Pulmonary artery endothelial cell (primary cell): ENCODE results near the gene CDCA4. TPM values are rescaled to one million over a fixed set of nuclear protein-coding genes. Genes with fewer than 3 reads are reported as not detected.

Source experiments
- DNase-seq: peaks from one replicate; pipeline ENCODE4 v3.0.0-alpha.2; 2011; ENCODE audit warnings: low read depth, low spot score
- total RNA-seq: library from RNA; depleted of rRNA; stranded (reverse); fragments of >200 nt; gene quantifications from 2 replicates; pipeline ENCODE4 v1.2.3, GENCODE V29; 2014

The CDCA4 gene
- total RNA-seq, 1 donor from 2014 or later, result 50.5 TPM

DNA sequence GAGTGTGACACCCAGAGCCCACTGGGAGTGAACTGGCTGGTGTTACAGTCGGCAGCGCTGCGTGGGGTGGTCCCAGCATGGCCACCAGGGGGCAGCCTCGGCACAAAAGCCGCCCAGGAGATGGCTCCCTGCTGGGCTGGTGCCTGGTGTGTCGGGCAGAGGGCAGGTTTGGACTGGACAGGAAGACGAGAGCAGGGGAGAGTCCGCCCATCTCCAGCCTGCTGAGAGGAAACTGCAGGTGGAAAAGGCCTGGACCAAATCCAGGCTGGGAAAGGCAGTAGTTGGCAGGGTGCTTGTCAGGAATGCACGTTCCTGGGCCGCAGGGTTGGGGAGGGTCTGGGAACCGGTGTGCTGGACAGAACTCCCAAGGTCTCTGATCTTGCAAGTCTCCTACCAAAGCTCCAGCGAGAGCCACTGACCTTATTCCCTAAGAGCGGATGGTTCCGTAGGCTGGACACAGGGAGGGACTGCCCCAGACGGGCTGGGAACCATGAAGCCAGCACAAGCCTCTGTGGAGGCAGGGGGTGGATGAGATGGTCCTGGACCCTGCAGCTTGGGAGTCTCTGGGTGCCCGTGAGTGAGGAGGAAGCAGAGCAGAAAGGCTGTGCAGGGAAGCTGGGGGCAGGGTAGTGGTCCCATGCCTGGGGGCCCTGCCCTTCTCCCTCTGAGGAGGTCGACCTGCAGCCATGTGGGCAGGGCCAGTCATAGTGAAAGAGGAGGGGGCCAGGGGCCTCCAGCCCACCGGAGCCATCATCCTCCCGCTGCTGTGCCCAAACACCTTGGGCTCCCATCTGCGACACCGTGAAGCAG lies 44.5 kb downstream of the CDCA4 start:
- no peak for DNase-seq

DNA sequence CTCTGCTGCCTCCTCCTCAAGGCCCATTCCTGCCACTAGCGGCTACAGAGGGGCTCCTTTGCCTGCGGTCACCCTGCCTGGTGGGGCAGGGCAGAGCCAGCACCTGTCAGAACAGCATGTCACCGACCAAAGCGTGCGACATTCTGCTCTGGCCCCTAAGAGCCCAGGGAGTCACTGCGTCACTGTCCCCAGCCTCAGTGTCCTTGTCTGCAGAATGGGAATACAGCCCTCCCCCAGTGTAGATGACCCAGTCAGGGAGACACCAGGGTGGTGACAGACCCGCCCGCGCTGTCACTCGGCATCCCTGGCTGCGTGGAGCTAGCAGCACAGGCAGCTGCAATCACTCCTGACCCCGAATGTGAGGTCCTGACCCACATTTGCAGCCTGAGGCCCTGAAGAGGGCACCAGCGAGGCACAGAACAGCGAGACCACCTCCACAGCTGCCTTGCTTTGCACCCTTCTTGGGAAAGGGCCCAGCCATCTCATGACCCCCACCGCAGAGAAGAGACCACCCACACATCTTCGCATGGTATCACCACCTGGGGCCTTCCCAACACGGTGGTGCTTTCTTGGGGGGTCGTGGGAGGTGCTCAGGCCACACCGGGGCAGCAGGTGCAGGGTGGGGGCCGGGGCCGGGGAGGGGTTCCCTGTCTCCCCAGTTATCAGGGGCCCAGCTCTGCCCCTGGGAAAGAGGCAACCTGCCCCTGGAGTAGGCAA lies 45.2 kb downstream of the CDCA4 start:
- no peak for DNase-seq

DNA sequence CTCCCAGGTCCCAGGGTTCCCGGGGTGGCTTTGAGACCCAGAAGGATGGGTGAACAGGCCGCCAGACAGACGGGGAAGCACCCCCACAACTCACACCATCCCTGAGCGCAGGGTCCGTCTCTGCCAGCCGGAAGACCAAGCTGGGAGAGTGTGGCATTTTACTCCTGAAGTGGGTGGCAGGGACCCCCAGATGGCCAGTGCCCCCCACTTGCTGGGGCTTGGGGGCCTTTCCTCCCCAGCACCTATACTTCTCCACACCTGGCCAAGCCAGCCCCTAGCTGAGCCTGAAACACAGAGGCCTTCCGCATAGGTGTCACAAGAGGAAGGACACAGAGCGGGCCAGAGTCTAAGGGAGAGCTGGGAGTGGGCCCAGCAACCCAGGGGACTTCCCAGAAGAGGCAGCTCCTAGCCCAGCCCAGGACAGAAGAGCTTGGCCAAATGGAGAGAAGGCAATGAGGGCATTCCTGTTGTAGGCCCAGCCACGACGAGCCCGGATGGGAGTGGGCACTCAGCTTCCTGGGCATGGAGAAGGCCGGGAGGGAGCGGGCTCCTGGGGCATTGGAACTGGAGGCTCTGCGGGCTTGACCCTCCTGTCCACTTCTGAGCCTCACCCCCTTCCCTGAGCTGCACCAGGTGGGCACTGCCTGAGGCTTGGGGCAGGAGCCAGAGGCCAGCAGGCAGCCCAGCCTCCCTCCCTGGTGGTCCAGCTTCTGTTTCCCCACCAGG lies 46.1 kb downstream of the CDCA4 start:
- DNase-seq, result no peak

DNA sequence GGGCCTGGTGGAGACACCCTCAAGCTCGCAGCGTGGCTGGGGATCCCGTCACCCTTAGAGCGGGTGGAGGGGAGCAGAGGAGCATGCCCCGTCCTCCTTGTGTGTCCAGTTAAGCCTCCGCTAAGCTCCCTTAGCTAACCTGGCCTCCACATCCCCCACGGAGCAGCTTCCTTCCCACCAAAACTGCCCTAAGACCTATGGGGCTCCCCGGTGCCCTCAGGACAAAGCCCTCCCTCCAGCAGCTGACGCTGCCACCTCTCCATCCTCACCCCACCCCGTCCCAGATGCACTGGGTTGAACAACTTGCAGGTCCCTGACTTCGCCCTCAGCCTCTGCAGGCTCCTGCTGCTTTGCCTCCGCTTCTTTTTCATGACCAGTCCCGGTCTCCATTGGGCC lies 46.7 kb downstream of the CDCA4 start:
- no peak for DNase-seq

DNA sequence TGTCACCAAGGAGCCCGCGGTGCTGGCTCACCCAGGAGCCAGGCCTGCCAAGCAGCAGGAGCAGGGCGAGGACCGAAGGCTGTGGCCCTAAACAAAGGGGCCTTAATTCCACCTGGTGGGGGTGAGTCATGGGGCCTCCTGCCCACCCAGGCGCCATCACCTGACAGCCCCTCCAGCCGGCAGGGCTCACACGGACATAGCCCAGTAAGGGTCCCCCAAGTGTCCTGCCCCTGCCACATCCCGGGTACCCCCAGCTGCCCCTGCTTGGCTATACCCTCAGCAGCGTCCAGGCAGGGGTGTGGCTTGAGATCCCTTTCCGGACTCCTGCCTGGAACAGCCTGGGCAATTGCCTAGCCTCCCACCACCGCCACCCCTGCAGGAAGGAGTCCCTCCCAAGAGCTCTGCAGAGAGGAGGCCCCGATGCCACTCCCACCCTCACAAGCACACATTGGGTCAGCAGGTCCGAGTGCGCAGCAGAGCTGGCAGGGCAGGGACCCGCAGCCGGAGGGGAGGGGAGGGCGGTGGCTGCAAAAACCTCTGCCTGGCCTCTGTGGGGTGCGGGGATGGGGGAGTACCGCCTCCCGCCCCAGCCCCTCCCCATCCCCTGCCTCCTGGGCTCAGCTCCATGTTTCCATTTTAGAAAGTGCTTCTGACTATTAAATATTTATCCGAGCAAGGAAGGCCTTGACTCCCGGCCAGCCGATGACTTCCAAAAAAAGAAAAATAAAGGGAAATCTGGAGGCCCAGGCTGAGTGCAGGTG lies 47.3 kb downstream of the CDCA4 start:
- DNase-seq, result no peak

DNA sequence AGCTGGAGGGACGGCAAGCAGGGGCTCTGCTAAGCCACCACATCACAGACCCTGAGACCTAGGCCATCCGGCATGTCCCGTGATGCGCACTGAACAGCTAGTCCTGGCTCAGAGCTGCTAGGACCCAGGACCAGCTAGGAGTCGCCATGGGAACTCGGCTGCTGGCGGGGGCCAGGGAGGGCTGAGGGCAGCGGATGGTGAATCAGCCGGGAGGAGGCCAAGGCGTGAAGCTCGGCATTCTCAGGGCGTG lies 47.8 kb downstream of the CDCA4 start:
- peak; percentile 83 for DNase-seq

DNA sequence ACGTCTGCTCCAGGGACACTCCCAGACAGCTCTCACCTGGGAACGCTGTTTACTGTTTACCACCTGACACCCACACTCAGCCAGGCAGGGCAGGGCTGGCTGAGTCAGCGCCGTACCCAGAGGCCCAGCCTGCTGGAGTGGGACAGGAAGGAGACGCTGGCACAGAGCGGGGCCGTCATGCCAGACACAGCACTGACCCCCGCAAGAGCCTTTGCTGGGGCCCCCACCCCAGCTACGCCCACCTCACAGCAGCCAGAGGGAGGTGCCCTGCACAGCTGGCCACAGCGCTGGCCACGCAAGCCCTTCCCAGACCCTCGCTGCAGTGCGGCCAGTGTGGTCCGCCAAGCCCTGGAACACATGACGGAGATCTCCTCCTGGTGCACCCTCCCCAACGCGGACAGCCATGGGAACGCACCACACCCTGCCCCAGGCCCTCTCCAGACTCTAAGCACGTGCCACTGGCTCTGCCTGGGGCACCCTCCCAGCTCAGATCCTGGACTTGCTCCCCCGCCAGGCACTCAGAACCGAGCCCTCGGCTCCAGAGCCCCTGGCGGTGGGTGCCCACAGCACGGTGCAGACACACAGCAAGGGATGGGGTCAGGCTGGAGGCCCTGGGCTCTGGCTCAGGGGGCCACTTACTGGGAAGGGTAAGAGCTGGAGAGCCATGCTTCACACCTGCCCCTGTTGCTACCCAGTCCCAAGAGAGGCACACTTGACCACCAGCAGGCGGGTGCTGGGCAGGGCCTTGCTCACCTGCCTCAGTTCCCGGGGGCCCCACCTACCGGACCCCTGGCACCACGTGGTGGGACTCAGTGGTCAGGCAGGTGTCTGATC lies 48.4 kb downstream of the CDCA4 start:
- DNase-seq, result no peak

DNA sequence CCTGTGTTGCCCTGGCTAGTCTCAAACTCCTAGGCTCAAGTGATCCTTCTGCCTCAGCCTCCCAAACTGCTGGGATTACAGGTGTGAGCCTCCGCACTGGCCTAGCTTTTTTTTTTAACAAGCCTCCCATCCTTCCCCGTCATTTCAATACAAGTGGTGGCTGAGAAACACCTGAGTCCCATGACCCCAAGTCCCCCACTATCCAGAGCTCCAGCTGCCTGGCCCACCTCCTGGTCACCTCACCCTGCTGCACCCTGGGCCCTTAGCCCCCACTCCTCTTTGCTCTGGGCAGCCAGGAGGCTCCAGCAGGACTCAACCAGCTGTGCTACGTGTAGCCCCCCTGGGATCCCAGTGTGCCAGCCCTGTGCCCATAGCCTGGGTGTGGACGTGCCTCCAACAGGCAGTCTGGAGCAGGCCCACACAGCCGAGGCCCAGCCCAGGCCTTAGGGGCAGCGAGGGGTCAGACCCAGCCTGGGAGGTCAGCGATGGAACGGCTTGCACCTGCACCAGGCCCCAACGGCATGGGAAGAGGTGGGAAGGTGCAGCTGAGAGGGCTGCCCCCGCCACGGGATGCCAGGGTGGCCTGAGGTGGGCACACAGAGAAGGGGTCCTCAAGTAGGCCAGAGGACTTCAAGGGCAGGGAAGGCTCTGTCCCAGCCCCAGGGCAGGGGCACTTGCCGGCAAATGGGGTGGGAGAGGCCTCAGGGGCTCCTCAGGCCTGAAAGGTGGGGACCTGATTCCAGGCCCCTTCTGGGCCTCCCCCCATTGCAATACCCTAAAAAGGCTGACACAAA lies 49.2 kb downstream of the CDCA4 start:
- no peak for DNase-seq

DNA sequence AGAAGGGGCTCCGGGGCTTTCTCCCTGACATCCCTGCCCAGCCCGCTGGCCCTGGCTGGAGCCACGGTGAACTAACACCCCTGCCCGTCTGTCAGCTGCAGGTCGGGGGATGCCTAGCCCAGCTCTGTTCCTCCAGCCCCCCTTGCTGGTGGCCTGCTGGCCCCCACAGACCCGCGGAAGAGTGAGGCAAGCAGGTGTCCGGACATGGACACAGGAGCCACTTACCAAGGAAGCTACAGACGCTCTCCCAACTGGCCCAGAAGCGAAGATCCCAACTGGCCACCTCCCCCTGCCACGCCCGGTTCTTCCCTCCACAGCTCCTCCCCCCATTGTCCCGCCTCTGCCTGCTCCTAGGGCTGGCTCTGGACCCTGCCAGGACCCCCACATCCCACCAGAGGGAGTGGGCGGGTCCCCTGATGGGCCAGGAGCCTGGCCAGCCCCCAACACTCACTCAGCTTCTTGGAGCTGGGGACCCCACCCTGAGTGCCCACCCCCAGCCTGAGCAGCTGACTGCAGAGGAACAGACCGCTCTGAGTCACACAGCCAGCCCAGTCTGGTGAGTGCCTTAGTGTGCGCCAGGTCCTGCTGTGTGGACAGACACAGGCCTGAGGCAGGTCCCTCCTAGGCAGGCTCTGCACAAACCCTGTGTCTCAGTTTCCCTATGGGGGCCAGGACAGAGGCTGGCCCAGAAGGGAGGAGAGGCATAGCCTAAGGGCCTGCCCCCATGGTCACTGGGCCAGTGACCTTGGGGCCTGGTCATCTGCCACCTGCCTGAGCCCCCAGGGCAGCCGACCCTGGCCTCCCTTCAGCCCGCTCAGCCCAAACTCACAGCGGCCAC lies 50.4 kb downstream of the CDCA4 start:
- DNase-seq, result peak; percentile 68

DNA sequence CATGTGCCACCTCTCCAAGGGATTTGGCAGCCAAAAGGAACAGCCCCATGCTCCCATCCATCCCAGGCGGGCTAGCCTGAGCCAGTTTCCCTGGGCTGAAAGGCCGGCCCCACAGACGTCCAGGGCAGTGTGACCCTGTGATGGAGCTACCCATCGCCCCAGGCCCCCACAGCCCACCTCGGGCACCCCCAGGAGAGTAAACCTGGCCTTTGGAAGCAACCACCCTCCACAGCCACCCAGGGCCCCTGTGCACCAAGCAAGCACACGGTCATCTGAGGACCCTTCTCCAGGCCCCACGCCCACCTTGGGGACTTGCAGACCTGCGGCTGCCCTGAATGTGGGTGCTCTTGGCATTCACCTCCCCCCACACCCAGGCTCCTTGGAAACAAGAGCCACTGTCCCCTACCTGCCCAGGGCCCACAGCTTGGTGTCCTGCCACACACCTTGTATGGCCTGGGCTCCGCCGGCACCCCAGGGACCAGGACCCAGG lies 51.1 kb downstream of the CDCA4 start:
- no peak for DNase-seq

DNA sequence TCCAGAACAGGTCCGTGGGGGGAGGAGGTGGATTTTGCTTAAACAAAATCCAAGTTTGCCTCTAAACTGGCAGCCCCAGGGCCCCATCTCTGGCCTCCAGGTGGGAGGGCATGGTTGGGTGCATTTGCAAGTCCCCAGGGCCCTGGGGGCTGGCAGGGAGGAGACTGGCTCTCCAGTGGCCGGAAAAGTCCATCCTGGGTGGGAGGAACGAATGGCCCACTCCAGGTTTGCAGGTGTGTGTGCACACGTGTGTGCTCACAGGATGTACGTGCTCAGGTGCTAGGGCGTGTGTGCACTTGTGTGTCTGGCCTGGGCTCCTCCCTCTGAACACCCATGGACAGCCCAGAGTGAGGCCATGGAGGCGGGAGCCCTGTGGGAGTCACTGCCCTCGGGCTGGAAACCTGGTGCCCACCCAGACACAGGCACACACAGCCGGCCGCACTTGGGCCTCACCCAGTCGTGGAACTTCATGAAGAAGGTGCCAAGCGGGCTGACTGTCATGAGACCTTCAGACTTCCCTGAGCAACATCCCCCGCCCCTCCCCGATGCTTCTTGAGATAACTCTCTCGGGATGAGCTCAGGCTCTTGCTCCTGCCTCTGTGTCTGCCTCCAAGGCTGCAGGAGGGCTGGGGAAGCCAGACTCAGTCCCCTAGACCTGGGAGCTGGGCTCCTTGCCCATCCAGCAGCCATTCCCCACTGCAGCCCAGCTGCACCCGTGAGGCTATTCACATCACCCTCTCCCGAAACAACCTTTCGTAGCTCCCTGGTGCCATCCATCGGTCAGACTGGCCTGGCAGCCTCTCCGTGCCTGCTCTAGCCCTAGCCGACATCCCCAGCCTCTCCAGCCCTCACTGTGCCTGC lies 52.1 kb downstream of the CDCA4 start:
- DNase-seq, result no peak

DNA sequence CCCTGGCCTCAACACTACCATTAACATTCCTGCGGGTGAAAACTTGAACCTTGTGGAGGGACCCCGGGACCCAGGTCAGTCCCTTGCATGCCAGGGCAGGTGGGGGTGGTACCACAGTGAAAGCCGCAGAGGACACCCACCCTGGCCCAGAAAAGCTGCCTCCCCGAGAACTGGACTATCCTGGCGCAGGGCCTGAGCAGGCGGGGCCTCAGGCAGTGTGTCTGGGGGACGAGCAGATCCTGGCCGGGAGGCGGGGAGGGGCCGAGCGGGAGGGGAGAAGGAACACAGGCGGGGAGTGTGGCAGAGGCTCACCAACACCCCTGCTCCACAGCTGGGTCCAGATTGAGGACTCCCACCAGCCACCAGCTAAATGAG lies 52.7 kb downstream of the CDCA4 start:
- DNase-seq, result no peak

DNA sequence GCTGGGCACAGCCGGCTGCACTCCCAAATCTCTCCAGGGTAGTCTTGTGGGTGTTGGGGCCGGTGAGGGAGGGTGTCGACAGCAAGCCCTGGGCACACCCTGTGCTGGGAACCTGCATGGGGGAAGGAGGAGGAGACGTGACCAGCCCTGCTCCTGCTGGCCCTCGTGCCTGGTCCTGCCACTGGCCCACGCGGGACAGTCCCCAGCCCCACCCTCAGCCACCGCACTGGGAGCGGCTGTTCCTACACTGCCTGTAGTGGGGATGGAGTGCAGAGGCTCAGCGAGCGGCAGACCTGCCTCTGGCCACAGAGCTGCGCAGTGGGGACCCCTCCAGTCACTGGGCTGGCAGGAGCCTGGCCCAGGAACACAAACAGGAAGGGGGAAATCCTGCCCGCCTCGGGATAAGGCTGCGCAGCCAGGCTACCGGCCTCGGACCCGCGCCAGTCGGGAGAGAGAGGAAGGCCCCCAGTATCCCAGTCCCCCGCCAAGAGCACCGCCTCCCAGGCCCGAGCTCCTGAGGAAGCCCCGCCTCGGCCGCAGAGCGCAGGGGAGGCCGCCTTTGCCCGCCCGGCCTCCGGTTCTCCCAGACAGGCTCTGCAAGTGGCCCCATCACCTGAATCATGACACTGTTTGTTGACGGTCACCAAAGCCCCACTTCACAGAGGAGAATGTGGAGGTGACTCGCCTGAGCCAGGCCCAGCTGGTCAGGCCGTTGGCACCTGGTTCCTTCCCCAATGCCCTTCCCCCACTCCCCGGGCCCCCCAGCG lies 53.3 kb downstream of the CDCA4 start:
- DNase-seq, result peak; percentile 45

DNA sequence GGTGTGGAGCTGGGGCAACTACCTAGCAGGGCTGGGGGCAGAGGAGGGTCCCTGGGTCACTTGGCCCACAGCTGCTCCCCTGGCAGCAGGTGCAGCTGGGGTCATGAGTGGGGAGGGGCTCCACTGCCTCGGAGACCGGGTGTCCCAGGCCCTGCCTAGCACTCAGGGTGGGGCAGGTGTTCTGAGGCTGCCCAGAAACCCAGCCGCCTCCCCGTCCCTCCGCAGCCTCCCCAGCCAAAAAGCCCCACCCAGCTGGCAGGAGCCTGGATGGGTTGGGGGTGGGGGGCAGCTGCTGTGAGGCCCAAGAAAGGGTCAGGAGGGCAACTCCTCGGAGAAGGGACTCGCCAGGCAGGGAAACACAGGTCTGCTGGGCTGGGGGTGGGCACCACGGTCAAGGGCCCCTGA lies 53.9 kb downstream of the CDCA4 start:
- no peak for DNase-seq

DNA sequence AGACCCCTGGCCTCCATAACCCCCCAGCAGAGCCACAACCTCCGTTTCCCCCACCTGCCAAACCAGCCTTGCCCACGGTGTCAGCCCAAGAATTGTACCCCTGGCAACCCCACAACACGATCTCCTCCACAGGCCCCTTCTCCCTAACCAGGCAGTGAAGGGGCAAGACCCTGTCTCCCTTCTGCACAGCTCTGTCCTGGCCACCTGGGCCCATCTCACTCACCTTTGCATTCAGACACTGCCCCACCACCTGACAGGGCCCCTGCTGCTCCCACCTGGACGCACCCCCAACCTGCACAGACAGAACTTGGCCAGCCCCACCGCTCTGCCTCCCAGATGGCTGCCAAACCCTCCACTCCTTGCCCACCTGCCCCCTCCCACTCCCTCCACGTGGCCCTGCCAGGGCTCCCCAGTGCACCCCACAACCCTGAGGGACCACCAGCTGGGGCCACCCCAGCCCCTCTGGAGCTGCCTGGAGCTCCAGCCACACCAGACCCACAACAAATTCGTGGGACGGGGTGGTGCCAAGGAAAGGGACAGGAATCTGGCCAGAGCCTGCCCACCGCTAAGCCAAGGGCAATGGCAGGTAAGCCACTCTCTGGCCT lies 54.5 kb downstream of the CDCA4 start:
- DNase-seq, result no peak

DNA sequence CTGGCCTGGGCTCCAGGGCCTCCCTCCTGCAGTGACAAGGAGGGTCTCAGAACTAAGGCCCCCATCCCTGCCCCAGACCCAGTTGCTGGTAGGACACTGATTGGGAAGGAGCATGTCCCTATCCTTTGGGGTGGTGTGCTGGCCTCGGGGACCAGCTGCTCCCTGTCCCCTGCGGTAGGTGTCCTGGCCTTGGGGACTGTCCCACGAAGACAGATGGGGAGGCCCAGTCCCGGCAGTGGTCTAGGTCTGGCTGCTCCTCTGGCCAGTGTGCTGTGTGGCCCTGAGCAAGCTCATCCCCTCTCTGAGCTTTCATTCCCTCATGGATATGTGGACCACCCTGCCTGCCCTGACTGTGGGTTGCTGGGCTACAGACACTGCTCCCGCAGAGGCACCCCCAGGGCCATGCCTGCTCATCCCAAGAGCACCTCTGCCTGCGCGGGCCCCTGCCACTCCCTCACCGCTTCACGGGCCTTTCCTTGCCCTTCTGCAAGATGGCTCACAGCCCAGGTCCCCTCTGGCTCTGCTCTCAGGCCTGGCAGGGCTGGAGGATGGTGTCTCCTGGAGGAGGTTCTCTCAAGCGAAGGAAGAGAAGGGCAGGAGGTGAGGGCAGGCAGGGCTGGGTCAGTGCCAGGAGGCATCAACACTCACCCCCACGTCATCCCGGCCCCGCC lies 55.2 kb downstream of the CDCA4 start:
- DNase-seq, result no peak
